ENCODE data around the gene LOXHD1. TPM values are rescaled to one million over a fixed set of nuclear protein-coding genes. Genes with fewer than 3 reads are reported as not detected.
A peak's percentile ranks its signal among the peaks of the same experiment; 100 is the strongest.

LOXHD1 gene
- total and polyA plus RNA-seq, 2 of the 13 experiments (the other 11 are each of a cell fraction or from before 2014, with no cell fraction given): not detected

- TF ChIP-seq PHB2 (IDR thresholded peaks at IDR 0.05; ENCODE audit: partially characterized antibody) (no peak), ZFX (CRISPR knock-in tag; IDR thresholded peaks at IDR 0.05; ENCODE audit: low read depth) (peak; percentile 34; the same call in 1 of the 2 replicates), AHR (CRISPR knock-in tag; IDR thresholded peaks at IDR 0.05) (no peak), YEATS4 (CRISPR knock-in tag; IDR thresholded peaks at IDR 0.05; ENCODE audit: borderline replicate concordance) (no peak), HNRNPH1 (optimal IDR thresholded peaks at IDR 0.05; ENCODE audit: low read depth, low read length) (no peak), ZFY (CRISPR knock-in tag; IDR thresholded peaks at IDR 0.05) (peak; percentile 49; the same call in 1 of the 2 replicates), STAG1 (CRISPR knock-in tag; IDR thresholded peaks at IDR 0.05) (peak; percentile 61), SOX6 (IDR thresholded peaks at IDR 0.05) (no peak), SOX6 (CRISPR knock-in tag; IDR thresholded peaks at IDR 0.05) (no peak), SMC3 (IDR thresholded peaks at IDR 0.05; ENCODE audit: low read length) (peak; percentile 69), ZNF282 (IDR thresholded peaks at IDR 0.05; ENCODE audit: partially characterized antibody) (no peak), MTF1 (CRISPR knock-in tag; IDR thresholded peaks at IDR 0.05) (no peak), RCOR2 (CRISPR knock-in tag; IDR thresholded peaks at IDR 0.05) (no peak), JARID2 (CRISPR knock-in tag; IDR thresholded peaks at IDR 0.05; ENCODE audit: insufficient replicate concordance) (no peak), SAP130 (CRISPR knock-in tag; IDR thresholded peaks at IDR 0.05; ENCODE audit: low read depth) (no peak), ZNF558 (CRISPR knock-in tag; IDR thresholded peaks at IDR 0.05; ENCODE audit: borderline replicate concordance) (no peak), SRSF1 (optimal IDR thresholded peaks at IDR 0.05; ENCODE audit: low read depth, low read length) (no peak), KAT7 (CRISPR knock-in tag; IDR thresholded peaks at IDR 0.05; ENCODE audit: borderline replicate concordance) (no peak), FOXP4 (CRISPR knock-in tag; IDR thresholded peaks at IDR 0.05) (no peak), ZNF746 (CRISPR knock-in tag; IDR thresholded peaks at IDR 0.05) (no peak), MYNN (CRISPR knock-in tag; IDR thresholded peaks at IDR 0.05; ENCODE audit: low read depth) (no peak), RAD21 (CRISPR knock-in tag; IDR thresholded peaks at IDR 0.05) (peak; percentile 42; the same call in 1 of the 2 replicates), TBP (CRISPR knock-in tag; IDR thresholded peaks at IDR 0.05) (no peak), MIER3 (CRISPR knock-in tag; IDR thresholded peaks at IDR 0.05; ENCODE audit: borderline replicate concordance) (no peak), ZNF83 (CRISPR knock-in tag; IDR thresholded peaks at IDR 0.05; ENCODE audit: borderline replicate concordance) (no peak)
- TF ChIP-seq, protein P1, sequence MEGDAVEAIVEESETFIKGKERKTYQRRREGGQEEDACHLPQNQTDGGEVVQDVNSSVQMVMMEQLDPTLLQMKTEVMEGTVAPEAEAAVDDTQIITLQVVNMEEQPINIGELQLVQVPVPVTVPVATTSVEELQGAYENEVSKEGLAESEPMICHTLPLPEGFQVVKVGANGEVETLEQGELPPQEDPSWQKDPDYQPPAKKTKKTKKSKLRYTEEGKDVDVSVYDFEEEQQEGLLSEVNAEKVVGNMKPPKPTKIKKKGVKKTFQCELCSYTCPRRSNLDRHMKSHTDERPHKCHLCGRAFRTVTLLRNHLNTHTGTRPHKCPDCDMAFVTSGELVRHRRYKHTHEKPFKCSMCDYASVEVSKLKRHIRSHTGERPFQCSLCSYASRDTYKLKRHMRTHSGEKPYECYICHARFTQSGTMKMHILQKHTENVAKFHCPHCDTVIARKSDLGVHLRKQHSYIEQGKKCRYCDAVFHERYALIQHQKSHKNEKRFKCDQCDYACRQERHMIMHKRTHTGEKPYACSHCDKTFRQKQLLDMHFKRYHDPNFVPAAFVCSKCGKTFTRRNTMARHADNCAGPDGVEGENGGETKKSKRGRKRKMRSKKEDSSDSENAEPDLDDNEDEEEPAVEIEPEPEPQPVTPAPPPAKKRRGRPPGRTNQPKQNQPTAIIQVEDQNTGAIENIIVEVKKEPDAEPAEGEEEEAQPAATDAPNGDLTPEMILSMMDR (CRISPR knock-in tag; IDR thresholded peaks at IDR 0.05): peak; percentile 69
- intact Hi-C loops (cut with micrococcal nuclease; ENCODE audit: unreplicated experiment) (loop anchor here (1.0 kb wide), 1 partner anchor 103 kb away; no protein-coding TSS in a partner anchor), in situ Hi-C loops (cut with HindIII; ENCODE audit: extremely low pct_ligation_motif_present, low pct_unique_long_range_greater_than_20kb) (no loop called here)
- no peak overlapping the region for H3K27ac ChIP-seq (ENCODE audit: extremely low read length, insufficient read depth, low read length)
- no peak overlapping the region for H3K4me3 ChIP-seq (replicated peaks in 1 of 3; ENCODE audit: insufficient read depth in 1 of 3, low read depth in 2 of 3, low read length in 3 of 3)
- H3K9ac ChIP-seq (ENCODE audit: insufficient read depth, low read depth, low read length): no peak overlapping the region
- H2AFZ ChIP-seq (ENCODE audit: low read length): no peak overlapping the region
- ATAC-seq (peak; percentile 97), DNase-seq (ENCODE audit: low spot score) (peak; percentile 38), FAIRE-seq (peak; percentile 47)
- peaks cover 2 to 8% of the 10 kb centered on the region in 2 experiments; a peak in 3 of 5 replicates for H3K27me3 ChIP-seq (ENCODE audit: control insufficient read depth in 1 of 2, insufficient read depth in 2 of 2, low read length in 2 of 2)
- CTCF ChIA-PET (ENCODE audit: low intra/inter-chr PET ratio, low total read pairs): interaction anchor here (3.0 kb wide), 1 partner anchor 103 kb away, joined by 25 read pairs; no protein-coding TSS in a partner anchor
- no peaks in the 10 kb centered on the region for H3K79me2 ChIP-seq (ENCODE audit: insufficient read depth, low read length)
- no peaks in the 10 kb centered on the region for H3K4me1 ChIP-seq (ENCODE audit: insufficient read depth, low read length)
- WGBS (ENCODE audit: low lambda C conversion rate): 8% methylated on average over 4 of the region's 4 CpGs
- H3K4me2 ChIP-seq (ENCODE audit: low read depth, low read length): no peak overlapping the region
- POLR2A ChIA-PET: no interaction called here
- H3K36me3 ChIP-seq (replicated peaks in 1 of 2; ENCODE audit: control insufficient read depth in 1 of 2, insufficient read depth in 2 of 2, low read length in 2 of 2): no peaks in the 10 kb centered on the region
- no peaks in the 10 kb centered on the region for H4K20me1 ChIP-seq (ENCODE audit: insufficient read depth, low read length)
- BruUV-seq (replicated peaks): no TSS peak
- no peaks in the 10 kb centered on the region for H3K9me3 ChIP-seq (ENCODE audit: low read length)
These were observed 101.3 kb downstream of the LOXHD1 start for GRCh38 chr18:46555724-46556123.
